ENCODE measurements around the gene MAP4. TPM values are rescaled to one million over a fixed set of nuclear protein-coding genes. Genes with fewer than 3 reads are reported as not detected.

MAP4 gene
- total and polyA plus RNA-seq, 4 donors = 16.6 to 41.4 (median 30.8) TPM

GRCh38 chr3:47996440-47996839 lies 19.8 kb downstream of the MAP4 start:
- no peak for TF ChIP-seq TAF1 (conservative IDR thresholded peaks at IDR 0.05)
- no peak for TF ChIP-seq NR2F2 (IDR thresholded peaks at IDR 0.05)
- no peak for TF ChIP-seq ZBTB33 (IDR thresholded peaks at IDR 0.05)
- no peak for TF ChIP-seq HNF4A (conservative IDR thresholded peaks at IDR 0.05)
- TF ChIP-seq FOXA2 (IDR thresholded peaks at IDR 0.05) = no peak
- TF ChIP-seq RAD21 (IDR thresholded peaks at IDR 0.05) = no peak
- TF ChIP-seq EGR1 (IDR thresholded peaks at IDR 0.05; ENCODE audit: low read depth in 2 of 2) = no peak
- TF ChIP-seq YY1 (IDR thresholded peaks at IDR 0.05) = no peak
- TF ChIP-seq SP1 (IDR thresholded peaks at IDR 0.05) = no peak
- no peak for TF ChIP-seq MAX (IDR thresholded peaks at IDR 0.05)
- DNase-seq (ENCODE audit: low spot score) = no peak
- no peaks in the 10 kb centered on the region for H3K27me3 ChIP-seq (ENCODE audit: control insufficient read depth in 4 of 4, insufficient read depth in 4 of 4, low read length in 3 of 4)
- no peaks in the 10 kb centered on the region for H3K9me3 ChIP-seq (ENCODE audit: control insufficient read depth in 4 of 4, low read length in 3 of 4)
- H3K4me3 ChIP-seq (ENCODE audit: low read depth in 1 of 3, low read length in 3 of 3) = no peak overlapping the region
- H3K36me3 ChIP-seq (ENCODE audit: control insufficient read depth in 4 of 4, insufficient read depth in 3 of 4, low read depth in 1 of 4, low read length in 3 of 4) = peaks cover 0 to 2% (median 1%) of the 10 kb centered on the region in 4 donors
- H3K4me1 ChIP-seq (ENCODE audit: control insufficient read depth in 4 of 4, insufficient read depth in 4 of 4, low read length in 3 of 4) = no peaks in the 10 kb centered on the region
- 97% methylated on average over 2 of the region's 2 CpGs for WGBS
- H3K9ac ChIP-seq (ENCODE audit: low read depth in 1 of 2, low read length in 2 of 2) = no peak overlapping the region
- H3K27ac ChIP-seq (ENCODE audit: low read depth in 1 of 2, low read length in 2 of 2) = no peak overlapping the region

GRCh38 chr3:47994180-47994579 lies 22.0 kb downstream of the MAP4 start:
- no peak for DNase-seq (ENCODE audit: low spot score)
- TF ChIP-seq MAX (IDR thresholded peaks at IDR 0.05) = no peak
- no peak for TF ChIP-seq GABPA (IDR thresholded peaks at IDR 0.05 in 1 of 2, conservative IDR thresholded peaks at IDR 0.05 in 1 of 2)
- TF ChIP-seq FOXA1 (IDR thresholded peaks at IDR 0.05) = no peak
- Histone ChIP-seq H3K9me3 (ENCODE audit: control insufficient read depth in 4 of 4, low read length in 3 of 4) (no peaks in the 10 kb centered on the region), H3K4me3 (ENCODE audit: low read depth in 1 of 3, low read length in 3 of 3) (no peak overlapping the region), H3K4me1 (ENCODE audit: control insufficient read depth in 4 of 4, insufficient read depth in 4 of 4, low read length in 3 of 4) (peaks cover 0 to 2% (median 0%) of the 10 kb centered on the region in 4 donors), H3K36me3 (ENCODE audit: control insufficient read depth in 4 of 4, insufficient read depth in 3 of 4, low read depth in 1 of 4, low read length in 3 of 4) (peaks cover 0 to 4% (median 1%) of the 10 kb centered on the region in 4 donors), H3K9ac (ENCODE audit: low read depth in 1 of 2, low read length in 2 of 2) (no peak overlapping the region), H3K27ac (ENCODE audit: low read depth in 1 of 2, low read length in 2 of 2) (no peak overlapping the region), H3K27me3 (ENCODE audit: control insufficient read depth in 4 of 4, insufficient read depth in 4 of 4, low read length in 3 of 4) (no peaks in the 10 kb centered on the region)
- WGBS = 81% methylated on average over 3 of the region's 3 CpGs

- 95% methylated on average over 11 of the region's 11 CpGs for WGBS
- H3K27ac ChIP-seq (ENCODE audit: low read depth in 1 of 2, low read length in 2 of 2) = no peak overlapping the region
- H3K36me3 ChIP-seq (ENCODE audit: control insufficient read depth in 4 of 4, insufficient read depth in 3 of 4, low read depth in 1 of 4, low read length in 3 of 4) = peaks cover 0 to 4% (median 1%) of the 10 kb centered on the region in 4 donors
- no peak for DNase-seq (ENCODE audit: low spot score)
- H3K9ac ChIP-seq (ENCODE audit: low read depth in 1 of 2, low read length in 2 of 2) = no peak overlapping the region
- peaks cover 1 to 7% (median 5%) of the 10 kb centered on the region in 4 donors for H3K4me1 ChIP-seq (ENCODE audit: control insufficient read depth in 4 of 4, insufficient read depth in 4 of 4, low read length in 3 of 4)
- TF ChIP-seq HNF4G (IDR thresholded peaks at IDR 0.05) (no peak), TAF1 (conservative IDR thresholded peaks at IDR 0.05) (no peak), YY1 (IDR thresholded peaks at IDR 0.05) (no peak), RAD21 (IDR thresholded peaks at IDR 0.05) (no peak), SP1 (IDR thresholded peaks at IDR 0.05) (no peak), RXRA (IDR thresholded peaks at IDR 0.05) (no peak), MAX (IDR thresholded peaks at IDR 0.05) (no peak), CTCF (IDR thresholded peaks at IDR 0.05; ENCODE audit: low read depth, low read length, missing input control) (no peak), EGR1 (IDR thresholded peaks at IDR 0.05; ENCODE audit: low read depth in 2 of 2) (no peak), FOXA1 (IDR thresholded peaks at IDR 0.05) (no peak), HNF4A (conservative IDR thresholded peaks at IDR 0.05) (no peak), ZBTB33 (IDR thresholded peaks at IDR 0.05) (no peak)
- H3K9me3 ChIP-seq (ENCODE audit: control insufficient read depth in 4 of 4, low read length in 3 of 4) = no peaks in the 10 kb centered on the region
- H3K27me3 ChIP-seq (ENCODE audit: control insufficient read depth in 4 of 4, insufficient read depth in 4 of 4, low read length in 3 of 4) = no peaks in the 10 kb centered on the region
- no peak overlapping the region for H3K4me3 ChIP-seq (ENCODE audit: low read depth in 1 of 3, low read length in 3 of 3)
These were observed 24.9 kb downstream of the MAP4 start for GRCh38 chr3:47991341-47991740.

All from liver (tissue), 9 donors.